ENCODE data around the gene ERG28. TPM values are rescaled to one million over a fixed set of nuclear protein-coding genes. Genes with fewer than 3 reads are reported as not detected.

ERG28 gene
- total RNA-seq, 1 experiment from 2014 or later = 36.1 TPM

DNA sequence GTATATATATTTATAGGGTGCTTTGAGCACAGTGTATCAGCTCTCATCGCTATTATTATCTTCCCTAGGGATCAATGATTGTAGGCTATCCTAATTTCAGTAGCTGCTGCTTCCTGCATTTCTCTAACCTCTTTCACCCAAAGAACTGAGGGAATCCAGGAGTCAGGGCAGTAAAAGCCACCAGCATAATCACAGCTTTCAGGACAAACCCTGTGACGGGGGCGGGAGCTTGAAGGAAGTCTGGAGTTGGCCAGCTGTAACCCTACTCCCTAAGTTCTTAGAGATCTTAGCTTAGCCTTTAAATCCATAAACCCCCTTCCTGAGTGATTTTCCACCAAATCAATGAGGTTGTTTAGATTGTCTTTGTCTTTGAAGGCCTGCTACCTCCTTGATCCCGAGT lies 48.5 kb downstream of the ERG28 start:
- POLR2A ChIA-PET = no interaction called here
- no peak for DNase-seq
- intact Hi-C loops (cut with micrococcal nuclease; ENCODE audit: unreplicated experiment) = no loop called here
- no peaks in the 10 kb centered on the region for H3K27me3 Mint-ChIP-seq (ENCODE audit: insufficient read depth, unreplicated experiment)
- no peaks in the 10 kb centered on the region for H3K36me3 Mint-ChIP-seq (ENCODE audit: insufficient read depth, unreplicated experiment)
- H3K4me1 Mint-ChIP-seq (ENCODE audit: low read depth, unreplicated experiment) = peaks cover 2% of the 10 kb centered on the region
- TF ChIP-seq, protein P1, sequence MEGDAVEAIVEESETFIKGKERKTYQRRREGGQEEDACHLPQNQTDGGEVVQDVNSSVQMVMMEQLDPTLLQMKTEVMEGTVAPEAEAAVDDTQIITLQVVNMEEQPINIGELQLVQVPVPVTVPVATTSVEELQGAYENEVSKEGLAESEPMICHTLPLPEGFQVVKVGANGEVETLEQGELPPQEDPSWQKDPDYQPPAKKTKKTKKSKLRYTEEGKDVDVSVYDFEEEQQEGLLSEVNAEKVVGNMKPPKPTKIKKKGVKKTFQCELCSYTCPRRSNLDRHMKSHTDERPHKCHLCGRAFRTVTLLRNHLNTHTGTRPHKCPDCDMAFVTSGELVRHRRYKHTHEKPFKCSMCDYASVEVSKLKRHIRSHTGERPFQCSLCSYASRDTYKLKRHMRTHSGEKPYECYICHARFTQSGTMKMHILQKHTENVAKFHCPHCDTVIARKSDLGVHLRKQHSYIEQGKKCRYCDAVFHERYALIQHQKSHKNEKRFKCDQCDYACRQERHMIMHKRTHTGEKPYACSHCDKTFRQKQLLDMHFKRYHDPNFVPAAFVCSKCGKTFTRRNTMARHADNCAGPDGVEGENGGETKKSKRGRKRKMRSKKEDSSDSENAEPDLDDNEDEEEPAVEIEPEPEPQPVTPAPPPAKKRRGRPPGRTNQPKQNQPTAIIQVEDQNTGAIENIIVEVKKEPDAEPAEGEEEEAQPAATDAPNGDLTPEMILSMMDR (IDR thresholded peaks at IDR 0.05; ENCODE audit: insufficient read depth in 1 of 2, low read depth in 1 of 2, low read length in 1 of 2, severe bottlenecking in 1 of 2, unreplicated experiment in 1 of 2) = no peak
- no peak overlapping the region for H3K4me3 Mint-ChIP-seq (ENCODE audit: unreplicated experiment)
- CTCF ChIA-PET = no interaction called here
- no TSS peak for BruUV-seq (replicated peaks)
- H3K27ac Mint-ChIP-seq (ENCODE audit: unreplicated experiment) = no peak overlapping the region
- no peaks in the 10 kb centered on the region for H3K9me3 ChIP-seq
- H3K4me3 ChIP-seq (ENCODE audit: low read depth, low read length) = no peak overlapping the region
- no peaks in the 10 kb centered on the region for H3K27me3 ChIP-seq (replicated peaks; ENCODE audit: control insufficient read depth, insufficient read depth, low read length)
- no peaks in the 10 kb centered on the region; the same call in 1 of the 2 replicates for H3K36me3 ChIP-seq (ENCODE audit: control insufficient read depth, insufficient read depth, low read length)
- H3K9me3 Mint-ChIP-seq (ENCODE audit: unreplicated experiment) = peaks cover 23% of the 10 kb centered on the region
- H3K4me1 ChIP-seq = peaks cover 2% of the 10 kb centered on the region; the same call in 1 of the 2 replicates

DNA sequence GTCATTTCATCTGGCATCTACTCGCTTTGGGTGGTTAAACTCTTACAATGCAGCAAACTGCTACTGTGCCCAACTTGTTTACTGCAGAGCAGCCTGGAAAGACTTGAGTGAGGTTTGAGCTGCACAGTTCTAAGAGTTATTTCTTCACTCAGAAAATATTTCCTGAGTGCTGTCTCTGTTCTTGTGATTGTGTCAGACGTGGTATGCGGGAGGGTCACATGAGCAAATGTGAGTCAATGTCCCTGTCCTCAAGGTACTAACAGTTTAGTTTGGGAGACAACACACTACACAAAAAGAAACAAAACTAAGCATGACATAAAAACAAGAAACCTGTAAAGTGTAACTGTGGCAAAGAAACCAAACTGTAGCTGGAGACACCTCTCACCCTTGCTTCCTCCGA lies 49.8 kb downstream of the ERG28 start:
- Mint-ChIP-seq H3K9me3 (ENCODE audit: unreplicated experiment) (peaks cover 23% of the 10 kb centered on the region), H3K4me3 (ENCODE audit: unreplicated experiment) (no peak overlapping the region), H3K27me3 (ENCODE audit: insufficient read depth, unreplicated experiment) (no peaks in the 10 kb centered on the region), H3K27ac (ENCODE audit: unreplicated experiment) (no peak overlapping the region), H3K36me3 (ENCODE audit: insufficient read depth, unreplicated experiment) (no peaks in the 10 kb centered on the region), H3K4me1 (ENCODE audit: low read depth, unreplicated experiment) (peaks cover 5% of the 10 kb centered on the region)
- ChIA-PET CTCF (no interaction called here), POLR2A (interaction anchor here (0.6 kb wide), 1 partner anchor 45 kb away, joined by 6 read pairs; no protein-coding TSS in a partner anchor)
- Histone ChIP-seq H3K27me3 (replicated peaks; ENCODE audit: control insufficient read depth, insufficient read depth, low read length) (no peaks in the 10 kb centered on the region), H3K9me3 (no peaks in the 10 kb centered on the region), H3K4me3 (ENCODE audit: low read depth, low read length) (no peak overlapping the region), H3K4me1 (peaks cover 11% of the 10 kb centered on the region; the same call in 1 of the 2 replicates), H3K36me3 (ENCODE audit: control insufficient read depth, insufficient read depth, low read length) (no peaks in the 10 kb centered on the region)
- BruUV-seq (replicated peaks) = no TSS peak
- TF ChIP-seq, protein P1 (IDR thresholded peaks at IDR 0.05; ENCODE audit: insufficient read depth in 1 of 2, low read depth in 1 of 2, low read length in 1 of 2, severe bottlenecking in 1 of 2, unreplicated experiment in 1 of 2) = no peak
- no peak for DNase-seq
- intact Hi-C loops (cut with micrococcal nuclease; ENCODE audit: unreplicated experiment) = no loop called here

DNA sequence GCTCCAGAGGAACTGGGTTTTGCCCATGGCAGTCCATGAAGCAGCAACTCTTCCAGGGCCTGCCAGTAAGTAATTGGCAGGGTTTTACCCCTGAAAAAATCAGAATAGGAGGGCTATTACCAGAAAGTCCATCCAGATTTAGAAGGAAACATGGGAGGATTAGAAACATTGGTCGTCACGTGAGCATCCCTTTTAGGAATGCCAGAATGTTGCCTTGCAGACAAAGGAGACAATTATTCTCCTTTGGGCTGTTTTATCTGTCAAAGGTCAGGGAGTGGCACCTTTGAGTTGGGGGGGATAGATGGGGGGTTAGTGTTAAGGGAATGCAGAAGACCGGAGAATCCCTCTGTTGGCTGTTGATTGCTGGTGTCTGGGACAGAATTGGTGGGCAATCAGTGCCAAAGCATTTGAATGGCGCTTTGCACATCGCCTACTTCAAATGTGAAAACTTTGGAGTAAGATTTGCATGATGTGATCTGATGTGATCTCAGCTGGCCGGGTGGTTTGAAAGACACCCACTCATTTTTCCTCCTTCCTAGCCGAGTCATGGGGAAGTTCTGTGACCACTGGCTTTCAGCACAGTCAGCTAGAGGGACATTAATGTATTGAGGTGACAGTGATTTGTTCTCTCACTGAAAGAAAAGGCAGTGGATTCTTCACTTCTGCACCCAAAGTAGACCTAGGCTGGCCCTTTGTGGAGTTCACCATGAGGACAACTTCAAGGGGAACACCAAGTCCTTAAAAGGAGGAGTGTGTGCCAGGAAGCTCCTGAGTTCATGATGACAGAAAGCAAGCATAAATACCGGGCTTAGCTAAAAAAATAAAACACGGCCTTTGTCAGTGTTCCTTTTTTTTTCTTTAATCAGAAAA lies 50.8 kb downstream of the ERG28 start:
- CTCF ChIA-PET = no interaction called here

More for the DNA sequence above, 50.8 kb downstream of the ERG28 start:
- H3K4me1 ChIP-seq = peaks cover 11% of the 10 kb centered on the region; the same call in 1 of the 2 replicates
- no peaks in the 10 kb centered on the region for H3K27me3 ChIP-seq (replicated peaks; ENCODE audit: control insufficient read depth, insufficient read depth, low read length)
- no peaks in the 10 kb centered on the region for H3K36me3 Mint-ChIP-seq (ENCODE audit: insufficient read depth, unreplicated experiment)
- no peaks in the 10 kb centered on the region for H3K9me3 ChIP-seq
- H3K4me1 Mint-ChIP-seq (ENCODE audit: low read depth, unreplicated experiment) = peaks cover 11% of the 10 kb centered on the region
- BruUV-seq (replicated peaks) = no TSS peak
- TF ChIP-seq, protein P1 (IDR thresholded peaks at IDR 0.05; ENCODE audit: insufficient read depth in 1 of 2, low read depth in 1 of 2, low read length in 1 of 2, severe bottlenecking in 1 of 2, unreplicated experiment in 1 of 2) = no peak
- H3K27me3 Mint-ChIP-seq (ENCODE audit: insufficient read depth, unreplicated experiment) = no peaks in the 10 kb centered on the region
- intact Hi-C loops (cut with micrococcal nuclease; ENCODE audit: unreplicated experiment) = no loop called here
- DNase-seq = no peak
- H3K4me3 Mint-ChIP-seq (ENCODE audit: unreplicated experiment) = no peak overlapping the region
- POLR2A ChIA-PET = interaction anchor here (0.6 kb wide), 1 partner anchor 46 kb away, joined by 6 read pairs; no protein-coding TSS in a partner anchor
- H3K4me3 ChIP-seq (ENCODE audit: low read depth, low read length) = no peak overlapping the region
- no peak overlapping the region for H3K27ac Mint-ChIP-seq (ENCODE audit: unreplicated experiment)
- H3K36me3 ChIP-seq (ENCODE audit: control insufficient read depth, insufficient read depth, low read length) = no peaks in the 10 kb centered on the region
- H3K9me3 Mint-ChIP-seq (ENCODE audit: unreplicated experiment) = peaks cover 19% of the 10 kb centered on the region

All from Caco-2 (cell line).